Measurements from ENCODE around the gene MPPE1. TPM values are rescaled to one million over a fixed set of nuclear protein-coding genes. Genes with fewer than 3 reads are reported as not detected.

The MPPE1 gene
- total RNA-seq, 4 donors from 2014 or later: 27.1 to 54.8 (median 30.8) TPM

GRCh38 chr18:11940956-11941355, 32.8 kb upstream of the MPPE1 start:
- no peak for TF ChIP-seq CTCF (IDR thresholded peaks at IDR 0.05; ENCODE audit: low read depth)

- TF ChIP-seq CTCF (IDR thresholded peaks at IDR 0.05; ENCODE audit: low read depth): no peak
Observed at GRCh38 chr18:11937874-11938478, 29.9 kb upstream of the MPPE1 start.

- no peak for TF ChIP-seq CTCF (IDR thresholded peaks at IDR 0.05; ENCODE audit: low read depth)
Observed at GRCh38 chr18:11932393-11932792, 24.3 kb upstream of the MPPE1 start.

- no peak for TF ChIP-seq CTCF (IDR thresholded peaks at IDR 0.05; ENCODE audit: low read depth)
Observed at GRCh38 chr18:11927497-11927896, 19.4 kb upstream of the MPPE1 start.

GRCh38 chr18:11925800-11926481, 17.8 kb upstream of the MPPE1 start:
- no peak for TF ChIP-seq CTCF (IDR thresholded peaks at IDR 0.05; ENCODE audit: low read depth)

GRCh38 chr18:11923450-11923849, 15.3 kb upstream of the MPPE1 start:
- TF ChIP-seq CTCF (IDR thresholded peaks at IDR 0.05; ENCODE audit: low read depth): no peak

- no peak for TF ChIP-seq CTCF (IDR thresholded peaks at IDR 0.05; ENCODE audit: low read depth)
Observed at GRCh38 chr18:11909591-11910026, 1.5 kb upstream of the MPPE1 start.
